ENCODE data around the gene TRAF3IP3.
A peak's percentile ranks its signal among the peaks of the same experiment; 100 is the strongest.

Gene TRAF3IP3

GRCh38 chr1:209787551-209787950, 31.7 kb downstream of the TRAF3IP3 start:
- Histone ChIP-seq H3K79me2 (ENCODE audit: control insufficient read depth, insufficient read depth, low read length, poor library complexity) (no peaks in the 10 kb centered on the region), H3K9me3 (ENCODE audit: insufficient read depth, low read depth, low read length) (no peaks in the 10 kb centered on the region), H3K4me2 (ENCODE audit: low read length) (no peak overlapping the region), H3K27me3 (ENCODE audit: insufficient read depth, low read length) (no peaks in the 10 kb centered on the region), H3K4me3 (ENCODE audit: low read depth, low read length) (no peak overlapping the region), H2BK12ac (ENCODE audit: low read length) (no peak overlapping the region), H3K18ac (ENCODE audit: low read length) (no peak overlapping the region), H3K27ac (ENCODE audit: low read depth, low read length) (no peak overlapping the region), H3K4me1 (ENCODE audit: control insufficient read depth in 1 of 2, insufficient read depth in 2 of 2, low read length in 2 of 2) (peaks cover 12 to 17% of the 10 kb centered on the region in 2 experiments), H4K91ac (ENCODE audit: low read depth, low read length) (no peak overlapping the region), H3K9ac (ENCODE audit: low read length) (no peak overlapping the region), H3K36me3 (ENCODE audit: control insufficient read depth in 1 of 2, insufficient read depth in 2 of 2, low read length in 2 of 2) (peaks cover 19 to 41% of the 10 kb centered on the region in 2 experiments), H4K12ac (ENCODE audit: low read depth, low read length) (no peak overlapping the region), H3K4ac (ENCODE audit: low read depth, low read length) (no peak overlapping the region), H4K8ac (ENCODE audit: low read depth, low read length) (no peak overlapping the region), H3K79me1 (ENCODE audit: low read length) (peaks cover 1% of the 10 kb centered on the region), H3K23ac (ENCODE audit: low read length) (no peak overlapping the region), H2AK5ac (ENCODE audit: low read length) (no peak overlapping the region), H2AFZ (ENCODE audit: insufficient read depth, low read length, poor library complexity) (no peak overlapping the region), H2BK120ac (ENCODE audit: insufficient read depth, low read length, poor library complexity) (no peak overlapping the region), H2BK5ac (ENCODE audit: low read depth, low read length, poor library complexity) (no peak overlapping the region), H3K14ac (ENCODE audit: low read length) (no peak overlapping the region)
- no peak for DNase-seq
- WGBS (ENCODE audit: extremely low coverage, insufficient coverage, insufficient read length) = no CpG with 5 or more reads among the region's 2 CpGs

- no peak overlapping the region for H2BK12ac ChIP-seq (ENCODE audit: low read length)
- peaks cover 1% of the 10 kb centered on the region for H3K79me1 ChIP-seq (ENCODE audit: low read length)
- H3K23ac ChIP-seq (ENCODE audit: low read length) = no peak overlapping the region
- WGBS (ENCODE audit: extremely low coverage, insufficient coverage, insufficient read length) = no CpG with 5 or more reads among the region's 1 CpG
- no peak overlapping the region for H3K4me2 ChIP-seq (ENCODE audit: low read length)
- H3K4me1 ChIP-seq (ENCODE audit: control insufficient read depth in 1 of 2, insufficient read depth in 2 of 2, low read length in 2 of 2) = peaks cover 5 to 11% of the 10 kb centered on the region in 2 experiments
- H3K18ac ChIP-seq (ENCODE audit: low read length) = no peak overlapping the region
- no peak overlapping the region for H3K27ac ChIP-seq (ENCODE audit: low read depth, low read length)
- H4K12ac ChIP-seq (ENCODE audit: low read depth, low read length) = no peak overlapping the region
- no peaks in the 10 kb centered on the region for H3K79me2 ChIP-seq (ENCODE audit: control insufficient read depth, insufficient read depth, low read length, poor library complexity)
- no peak overlapping the region for H2BK5ac ChIP-seq (ENCODE audit: low read depth, low read length, poor library complexity)
- H3K9ac ChIP-seq (ENCODE audit: low read length) = no peak overlapping the region
- H2AFZ ChIP-seq (ENCODE audit: insufficient read depth, low read length, poor library complexity) = no peak overlapping the region
- H4K8ac ChIP-seq (ENCODE audit: low read depth, low read length) = no peak overlapping the region
- no peaks in the 10 kb centered on the region for H3K27me3 ChIP-seq (ENCODE audit: insufficient read depth, low read length)
- H2BK120ac ChIP-seq (ENCODE audit: insufficient read depth, low read length, poor library complexity) = no peak overlapping the region
- DNase-seq = no peak
- no peak overlapping the region for H3K4me3 ChIP-seq (ENCODE audit: low read depth, low read length)
- no peaks in the 10 kb centered on the region for H3K9me3 ChIP-seq (ENCODE audit: insufficient read depth, low read depth, low read length)
- H3K14ac ChIP-seq (ENCODE audit: low read length) = no peak overlapping the region
- H4K91ac ChIP-seq (ENCODE audit: low read depth, low read length) = no peak overlapping the region
- no peak overlapping the region for H3K4ac ChIP-seq (ENCODE audit: low read depth, low read length)
- H3K36me3 ChIP-seq (ENCODE audit: control insufficient read depth in 1 of 2, insufficient read depth in 2 of 2, low read length in 2 of 2) = peaks cover 15 to 37% of the 10 kb centered on the region in 2 experiments
- no peak overlapping the region for H2AK5ac ChIP-seq (ENCODE audit: low read length)
Measured at GRCh38 chr1:209789245-209789644, 33.4 kb downstream of the TRAF3IP3 start.

GRCh38 chr1:209790286-209791193, 34.7 kb downstream of the TRAF3IP3 start:
- Histone ChIP-seq H2BK12ac (ENCODE audit: low read length) (peak overlapping the region; percentile 5), H3K27me3 (ENCODE audit: insufficient read depth, low read length) (no peaks in the 10 kb centered on the region), H2BK120ac (ENCODE audit: insufficient read depth, low read length, poor library complexity) (no peak overlapping the region), H4K91ac (ENCODE audit: low read depth, low read length) (peak overlapping the region; percentile 20), H4K8ac (ENCODE audit: low read depth, low read length) (no peak overlapping the region), H4K12ac (ENCODE audit: low read depth, low read length) (no peak overlapping the region), H3K4me1 (ENCODE audit: control insufficient read depth in 1 of 2, insufficient read depth in 2 of 2, low read length in 2 of 2) (peaks cover 5 to 8% of the 10 kb centered on the region in 2 experiments), H3K4me3 (ENCODE audit: low read depth, low read length) (no peak overlapping the region), H3K23ac (ENCODE audit: low read length) (no peak overlapping the region), H3K18ac (ENCODE audit: low read length) (no peak overlapping the region), H3K9ac (ENCODE audit: low read length) (no peak overlapping the region), H2AFZ (ENCODE audit: insufficient read depth, low read length, poor library complexity) (no peak overlapping the region), H3K79me1 (ENCODE audit: low read length) (no peaks in the 10 kb centered on the region), H2AK5ac (ENCODE audit: low read length) (no peak overlapping the region), H3K4ac (ENCODE audit: low read depth, low read length) (no peak overlapping the region), H3K4me2 (ENCODE audit: low read length) (no peak overlapping the region), H3K14ac (ENCODE audit: low read length) (no peak overlapping the region), H3K27ac (ENCODE audit: low read depth, low read length) (peak overlapping the region; percentile 36), H3K79me2 (ENCODE audit: control insufficient read depth, insufficient read depth, low read length, poor library complexity) (no peaks in the 10 kb centered on the region), H2BK5ac (ENCODE audit: low read depth, low read length, poor library complexity) (no peak overlapping the region), H3K9me3 (ENCODE audit: insufficient read depth, low read depth, low read length) (no peaks in the 10 kb centered on the region), H3K36me3 (ENCODE audit: control insufficient read depth in 1 of 2, insufficient read depth in 2 of 2, low read length in 2 of 2) (peaks cover 20 to 47% of the 10 kb centered on the region in 2 experiments)
- no CpG with 5 or more reads among the region's 10 CpGs for WGBS (ENCODE audit: extremely low coverage, insufficient coverage, insufficient read length)
- no peak for DNase-seq

- Histone ChIP-seq H3K4me3 (ENCODE audit: low read depth, low read length) (no peak overlapping the region), H4K91ac (ENCODE audit: low read depth, low read length) (no peak overlapping the region), H3K18ac (ENCODE audit: low read length) (no peak overlapping the region), H3K9me3 (ENCODE audit: insufficient read depth, low read depth, low read length) (no peaks in the 10 kb centered on the region), H2BK5ac (ENCODE audit: low read depth, low read length, poor library complexity) (no peak overlapping the region), H2AFZ (ENCODE audit: insufficient read depth, low read length, poor library complexity) (no peak overlapping the region), H3K4me2 (ENCODE audit: low read length) (no peak overlapping the region), H3K14ac (ENCODE audit: low read length) (no peak overlapping the region), H3K9ac (ENCODE audit: low read length) (no peak overlapping the region), H3K36me3 (ENCODE audit: control insufficient read depth in 1 of 2, insufficient read depth in 2 of 2, low read length in 2 of 2) (peaks cover 25 to 53% of the 10 kb centered on the region in 2 experiments), H2AK5ac (ENCODE audit: low read length) (no peak overlapping the region), H3K79me1 (ENCODE audit: low read length) (no peaks in the 10 kb centered on the region), H2BK12ac (ENCODE audit: low read length) (no peak overlapping the region), H4K12ac (ENCODE audit: low read depth, low read length) (no peak overlapping the region), H2BK120ac (ENCODE audit: insufficient read depth, low read length, poor library complexity) (no peak overlapping the region), H3K27ac (ENCODE audit: low read depth, low read length) (no peak overlapping the region), H3K4me1 (ENCODE audit: control insufficient read depth in 1 of 2, insufficient read depth in 2 of 2, low read length in 2 of 2) (peaks cover 5 to 8% of the 10 kb centered on the region in 2 experiments), H3K4ac (ENCODE audit: low read depth, low read length) (no peak overlapping the region), H4K8ac (ENCODE audit: low read depth, low read length) (no peak overlapping the region), H3K27me3 (ENCODE audit: insufficient read depth, low read length) (no peaks in the 10 kb centered on the region), H3K79me2 (ENCODE audit: control insufficient read depth, insufficient read depth, low read length, poor library complexity) (no peaks in the 10 kb centered on the region), H3K23ac (ENCODE audit: low read length) (no peak overlapping the region)
- no CpG with 5 or more reads among the region's 1 CpG for WGBS (ENCODE audit: extremely low coverage, insufficient coverage, insufficient read length)
- no peak for DNase-seq
Measured at GRCh38 chr1:209791920-209792319, 36.1 kb downstream of the TRAF3IP3 start.
